H1 (cell line): ENCODE data around the gene CFAP210. TPM values are rescaled to one million over a fixed set of nuclear protein-coding genes. Genes with fewer than 3 reads are reported as not detected.

Experiments
- CTCF ChIA-PET: fragments of 300-600 bp; sonication (Branson Sonifier 250); formaldehyde crosslinking; loops from one replicate; lab custom pipeline; 2021; ENCODE audit not compliant: partially characterized antibody; lab: Charles Lee
- POLR2A ChIA-PET: fragments of 300-600 bp; sonication (Branson Sonifier 250); formaldehyde crosslinking; loops from one replicate; lab custom pipeline; 2021; ENCODE audit warnings: inconsistent platforms; ENCODE audit not compliant: partially characterized antibody; lab: Charles Lee
- DNase-seq, 2 experiments: peaks; one replicate each; pipeline versions ENCODE4 v3.0.0 to v3.0.0-alpha.2; 2010 to 2022; ENCODE audit warnings: low spot score in 2 of 2, low read depth in 1 of 2, mixed read lengths in 1 of 2
- FAIRE-seq: peaks from 2 replicates; lab custom pipeline; 2011; peaks lifted over from hg19 to GRCh38; lab: Jason Lieb, UNC
- H2AFZ ChIP-seq: 2 replicates; pipeline ENCODE4 v1.8.1; 2012; ENCODE audit warnings: low read length, inconsistent platforms
- H2AK5ac ChIP-seq: 2 replicates; pipeline ENCODE4 v1.6.1; 2013; ENCODE audit warnings: low read depth, low read length
- H2BK120ac ChIP-seq: replicated peaks from 2 replicates; pipeline ENCODE3; 2013; ENCODE audit warnings: low read depth, low read length, inconsistent platforms
- H2BK12ac ChIP-seq: 2 replicates; pipeline ENCODE4 v1.6.1; 2013; ENCODE audit warnings: low read depth, low read length
- H2BK15ac ChIP-seq: 2 replicates; pipeline ENCODE4 v1.6.1; 2013; ENCODE audit warnings: low read length
- H2BK20ac ChIP-seq: 2 replicates; pipeline ENCODE4 v1.6.1; 2013; ENCODE audit warnings: low read length
- H2BK5ac ChIP-seq: 2 replicates; pipeline ENCODE4 v1.6.1; 2013; ENCODE audit warnings: low read depth, low read length
- H3K14ac ChIP-seq: 2 replicates; pipeline ENCODE4 v1.6.1; 2013; ENCODE audit warnings: inconsistent platforms; ENCODE audit not compliant: insufficient read length
- H3K18ac ChIP-seq: 2 replicates; pipeline ENCODE4 v1.6.1; 2013; ENCODE audit warnings: low read length; ENCODE audit errors: extremely low read depth
- H3K23ac ChIP-seq: 2 replicates; pipeline ENCODE4 v1.6.1; 2013; ENCODE audit warnings: inconsistent platforms; ENCODE audit not compliant: insufficient read length
- H3K23me2 ChIP-seq: 2 replicates; pipeline ENCODE4 v1.6.1; 2013; ENCODE audit warnings: low read depth, low read length
- H3K27ac ChIP-seq: 2 replicates; pipeline ENCODE4 v1.6.1; 2011; ENCODE audit warnings: low read depth, low read length, inconsistent platforms
- H3K27me3 ChIP-seq, 4 experiments: replicated peaks in 1 of 4; 1 replicate in 1 of 4; 2 replicates in 3 of 4; pipeline versions ENCODE4 v1.6.1 to v1.8.1; 2011 to 2013; ENCODE audit warnings: low read length in 3 of 4, mild to moderate bottlenecking in 3 of 4, inconsistent platforms in 2 of 4, mixed read lengths in 2 of 4, moderate library complexity in 1 of 4; ENCODE audit not compliant: control insufficient read depth in 3 of 4, insufficient read depth in 3 of 4; ENCODE audit errors: extremely low read depth in 1 of 4
- H3K36me3 ChIP-seq, 4 experiments: 2 replicates each; pipeline versions ENCODE4 v1.6.1 to v1.8.1; 2011 to 2013; ENCODE audit warnings: mild to moderate bottlenecking in 4 of 4, low read length in 3 of 4, moderate library complexity in 2 of 4, control low read depth in 1 of 4, inconsistent platforms in 1 of 4; ENCODE audit not compliant: insufficient read depth in 4 of 4, control insufficient read depth in 2 of 4
- H3K4ac ChIP-seq: replicated peaks from 2 replicates; pipeline ENCODE3; 2013; ENCODE audit warnings: low read length, low read depth, mixed read lengths, inconsistent platforms; ENCODE audit not compliant: insufficient read length
- H3K4me1 ChIP-seq, 4 experiments: replicated peaks in 1 of 4; 1 replicate in 1 of 4; 2 replicates in 3 of 4; pipeline versions ENCODE4 v1.6.1 to v1.8.1; 2011 to 2013; ENCODE audit warnings: low read length in 3 of 4, inconsistent platforms in 2 of 4, mixed read lengths in 1 of 4; ENCODE audit not compliant: insufficient read depth in 4 of 4, control insufficient read depth in 3 of 4
- H3K4me2 ChIP-seq, 2 experiments: 2 replicates each; pipeline versions ENCODE4 v1.6.1 to v1.8.1; 2011 to 2013; ENCODE audit warnings: low read depth in 2 of 2, low read length in 2 of 2, control low read depth in 1 of 2, inconsistent platforms in 1 of 2, mild to moderate bottlenecking in 1 of 2; ENCODE audit not compliant: insufficient read depth in 1 of 2
- H3K4me3 ChIP-seq, 4 experiments: fragments of 200-600, 300-600 bp in 1 of 4; sonication (generic), shearing (Covaris generic), sonication (Bioruptor Twin) in 1 of 4; 2 replicates each; pipeline versions ENCODE4 v1.5.1 to v1.8.1; 2011 to 2016; ENCODE audit warnings: low read length in 4 of 4, low read depth in 3 of 4, control low read depth in 2 of 4, inconsistent platforms in 2 of 4, mild to moderate bottlenecking in 2 of 4, mixed read lengths in 1 of 4, moderate library complexity in 1 of 4; ENCODE audit not compliant: insufficient read depth in 2 of 4; ENCODE audit errors: extremely low read depth in 1 of 4
- H3K56ac ChIP-seq: replicated peaks from 2 replicates; pipeline ENCODE3; 2013; ENCODE audit warnings: low read depth, mild to moderate bottlenecking, mixed read lengths, low read length, inconsistent platforms; ENCODE audit not compliant: insufficient read length
- H3K79me1 ChIP-seq: 2 replicates; pipeline ENCODE4 v1.6.1; 2013; ENCODE audit warnings: low read depth, low read length, control low read depth
- H3K79me2 ChIP-seq, 2 experiments: 2 replicates each; pipeline versions ENCODE4 v1.6.1 to v1.8.1; 2012 to 2013; ENCODE audit warnings: low read length in 2 of 2, mild to moderate bottlenecking in 2 of 2, inconsistent platforms in 1 of 2; ENCODE audit not compliant: insufficient read depth in 2 of 2, control insufficient read depth in 1 of 2
- H3K9ac ChIP-seq, 4 experiments: replicated peaks in 1 of 4; 1 replicate in 1 of 4; 2 replicates in 3 of 4; pipeline versions ENCODE4 v1.6.1 to v1.8.1; 2011 to 2013; ENCODE audit warnings: low read depth in 3 of 4, low read length in 3 of 4, control low read depth in 2 of 4, mild to moderate bottlenecking in 2 of 4, moderate library complexity in 2 of 4, inconsistent platforms in 1 of 4; ENCODE audit errors: extremely low read depth in 1 of 4
- H3K9me3 ChIP-seq, 2 experiments: 2 replicates each; pipeline versions ENCODE4 v1.6.1 to v1.8.1; 2012 to 2013; ENCODE audit warnings: mild to moderate bottlenecking in 2 of 2, moderate library complexity in 2 of 2, control low read depth in 1 of 2, inconsistent platforms in 1 of 2, low read depth in 1 of 2, low read length in 1 of 2, mixed read lengths in 1 of 2; ENCODE audit not compliant: insufficient read depth in 2 of 2
- H4K20me1 ChIP-seq, 2 experiments: replicated peaks in 1 of 2; 2 replicates each; pipeline versions ENCODE3 to v1.8.1; 2011 to 2013; ENCODE audit warnings: inconsistent platforms in 2 of 2, low read length in 2 of 2, mild to moderate bottlenecking in 1 of 2; ENCODE audit not compliant: insufficient read depth in 2 of 2, control insufficient read depth in 1 of 2
- H4K5ac ChIP-seq: 2 replicates; pipeline ENCODE4 v1.6.1; 2013; ENCODE audit warnings: low read length, low read depth, mixed read lengths, inconsistent platforms; ENCODE audit not compliant: insufficient read length
- H4K8ac ChIP-seq: 2 replicates; pipeline ENCODE4 v1.8.0; 2013; ENCODE audit warnings: mild to moderate bottlenecking, moderate library complexity, low read length, inconsistent platforms; ENCODE audit not compliant: insufficient read depth; ENCODE audit errors: extremely low read depth
- H4K91ac ChIP-seq: replicated peaks from 2 replicates; pipeline ENCODE3; 2013; ENCODE audit warnings: low read length, mixed read lengths, inconsistent platforms; ENCODE audit not compliant: insufficient read length
- ASH2L ChIP-seq: fragments of 200-600, 300-600 bp; sonication (generic); IDR thresholded peaks from one replicate; pipeline ENCODE4 v1.7.1; 2017; ENCODE audit warnings: low read length
- BACH1 ChIP-seq: IDR thresholded peaks from 2 replicates; pipeline ENCODE4 v1.6.1; 2012; ENCODE audit warnings: low read length, improper control_type of control experiment
- CREB1 ChIP-seq: IDR thresholded peaks from 2 replicates; pipeline ENCODE4 v1.6.1; 2012; ENCODE audit warnings: inconsistent platforms
- CTCF ChIP-seq, 3 experiments: IDR thresholded peaks; 1 replicate in 2 of 3; 2 replicates in 1 of 3; pipeline versions ENCODE4 v1.5.1 to v1.6.1; 2011; ENCODE audit warnings: low read length in 3 of 3, mild to moderate bottlenecking in 3 of 3, inconsistent platforms in 2 of 3, low read depth in 1 of 3, moderate library complexity in 1 of 3; ENCODE audit not compliant: insufficient read depth in 1 of 3; ENCODE audit errors: control extremely low read depth in 1 of 3
- EP300 ChIP-seq, 2 experiments: IDR thresholded peaks; 1 replicate in 1 of 2; 2 replicates in 1 of 2; pipeline ENCODE4 v1.6.1; 2011 to 2012; ENCODE audit warnings: low read depth in 2 of 2, low read length in 2 of 2, mild to moderate bottlenecking in 2 of 2, borderline replicate concordance in 1 of 2, inconsistent platforms in 1 of 2, moderate library complexity in 1 of 2
- MAFK ChIP-seq: IDR thresholded peaks from 2 replicates; pipeline ENCODE4 v1.6.1; 2012; ENCODE audit warnings: low read depth, mild to moderate bottlenecking, improper control_type of control experiment, low read length
- SIN3A ChIP-seq, 2 experiments: IDR thresholded peaks in 1 of 2; conservative IDR thresholded peaks in 1 of 2; 2 replicates each; pipeline ENCODE4 v1.6.1; 2011 to 2012; ENCODE audit warnings: low read length in 2 of 2, improper control_type of control experiment in 1 of 2, low read depth in 1 of 2, mild to moderate bottlenecking in 1 of 2
- SIRT6 ChIP-seq: IDR thresholded peaks from one replicate; pipeline ENCODE4 v1.7.1; 2012; ENCODE audit warnings: low read length, inconsistent platforms
- WGBS, 2 experiments: shearing (Covaris generic) in 1 of 2; methylation state at CpG; one replicate each; pipeline versions ENCODE4 v1.1.6 to v1.1.7; 2013 to 2015; ENCODE audit warnings: low lambda C conversion rate in 2 of 2, mixed read lengths in 2 of 2, inconsistent platforms in 1 of 2, low coverage in 1 of 2, missing lambda C conversion rate in 1 of 2; ENCODE audit not compliant: insufficient replicate concordance in 2 of 2, insufficient coverage in 1 of 2, insufficient read length in 1 of 2; ENCODE audit errors: extremely low coverage in 1 of 2, missing lambda C conversion rate in 1 of 2; 5-methylcytosine and 5-hydroxymethylcytosine counted together
- polyA plus RNA-seq, 7 experiments: library from polyadenylated mRNA; depleted of rRNA in 3 of 7; stranded (reverse) in 5 of 7; unstranded in 2 of 7; fragments of >200 nt in 5 of 7; fragments of 200-250 nt in 2 of 7; gene quantifications; 1 replicate in 5 of 7; 2 replicates in 1 of 7; 4 replicates in 1 of 7; pipeline versions ENCODE4 v1.2.1 to v1.2.3, GENCODE V29; 2011 to 2013; ENCODE audit warnings: missing spikeins in 2 of 7, mixed read lengths in 2 of 7
- total RNA-seq: library from RNA; stranded (reverse); fragmentation: NEBNext Ultra II Directional; extraction: Animal tissue kit (Norgen Biotek cat#: 25700); gene quantifications from 2 replicates; pipeline ENCODE4 v1.2.1, GENCODE V29; 2021

The CFAP210 gene
- total and polyA plus RNA-seq, 2 of the 8 experiments (the other 6 are each of a cell fraction or from before 2014, with no cell fraction given), result 0.06 to 0.37 TPM

GRCh38 chr2:169727065-169727464 is 32.9 kb upstream of the CFAP210 start:
- no peak overlapping the region for H4K8ac ChIP-seq
- no peaks in the 10 kb centered on the region for H3K79me1 ChIP-seq
- no peak overlapping the region for H3K27ac ChIP-seq
- no peak overlapping the region for H3K4ac ChIP-seq
- no peak overlapping the region for H2BK12ac ChIP-seq
- no peak overlapping the region for H3K14ac ChIP-seq
- H3K36me3 ChIP-seq, result no peaks in the 10 kb centered on the region
- POLR2A ChIA-PET, result no interaction called here
- no peaks in the 10 kb centered on the region for H3K27me3 ChIP-seq
- no peaks in the 10 kb centered on the region; a peak in 1 of 7 replicates for H3K4me1 ChIP-seq
- H4K91ac ChIP-seq, result no peak overlapping the region
- TF ChIP-seq BACH1, result no peak
- no peak for TF ChIP-seq CTCF (IDR thresholded peaks at IDR 0.05; ENCODE audit: control extremely low read depth in 1 of 3, insufficient read depth in 1 of 3, low read depth in 1 of 3, low read length in 3 of 3)
- TF ChIP-seq CREB1, result no peak
- no peak for TF ChIP-seq ASH2L
- no peak for TF ChIP-seq MAFK
- no peak for TF ChIP-seq SIRT6
- TF ChIP-seq SIN3A (conservative IDR thresholded peaks at IDR 0.05 in 1 of 2, IDR thresholded peaks at IDR 0.05 in 1 of 2; ENCODE audit: low read depth in 1 of 2, low read length in 2 of 2), result no peak
- TF ChIP-seq EP300 (IDR thresholded peaks at IDR 0.05; ENCODE audit: borderline replicate concordance in 1 of 2, low read depth in 2 of 2, low read length in 2 of 2), result no peak
- no peak overlapping the region for H3K56ac ChIP-seq
- CTCF ChIA-PET, result interaction anchor here (0.9 kb wide), 3 partner anchors 199 to 1118 kb away, joined by 3 to 4 read pairs (median 3); no protein-coding TSS in a partner anchor
- no peak overlapping the region for H2BK120ac ChIP-seq
- H3K23me2 ChIP-seq, result no peaks in the 10 kb centered on the region
- H3K79me2 ChIP-seq, result no peaks in the 10 kb centered on the region
- H3K9me3 ChIP-seq, result no peaks in the 10 kb centered on the region
- H2BK15ac ChIP-seq, result no peak overlapping the region
- H3K23ac ChIP-seq, result no peak overlapping the region
- H3K4me2 ChIP-seq, result no peak overlapping the region
- FAIRE-seq, result no peak
- H3K4me3 ChIP-seq, result no peak overlapping the region
- H2BK20ac ChIP-seq, result no peak overlapping the region
- 77% methylated on average over 5 of the region's 5 CpGs; no CpG with 5 or more reads in 1 of the 2 experiments for WGBS, 2 experiments
- no peak overlapping the region for H4K5ac ChIP-seq
- H2BK5ac ChIP-seq, result no peak overlapping the region
- no peak overlapping the region for H3K18ac ChIP-seq
- no peak overlapping the region for H2AFZ ChIP-seq
- H4K20me1 ChIP-seq, result no peaks in the 10 kb centered on the region
- DNase-seq, result no peak
- H3K9ac ChIP-seq, result no peak overlapping the region
- no peak overlapping the region for H2AK5ac ChIP-seq
